HG03103 (cell line): ENCODE data around the gene NPBWR2.

Experiments
- ATAC-seq: cut with Tn5 transposase; IDR thresholded peaks from one replicate; pipeline ENCODE4 v1.9.1; 2021; ENCODE audit warnings: low read depth; ENCODE audit not compliant: unreplicated experiment

NPBWR2 gene

DNA sequence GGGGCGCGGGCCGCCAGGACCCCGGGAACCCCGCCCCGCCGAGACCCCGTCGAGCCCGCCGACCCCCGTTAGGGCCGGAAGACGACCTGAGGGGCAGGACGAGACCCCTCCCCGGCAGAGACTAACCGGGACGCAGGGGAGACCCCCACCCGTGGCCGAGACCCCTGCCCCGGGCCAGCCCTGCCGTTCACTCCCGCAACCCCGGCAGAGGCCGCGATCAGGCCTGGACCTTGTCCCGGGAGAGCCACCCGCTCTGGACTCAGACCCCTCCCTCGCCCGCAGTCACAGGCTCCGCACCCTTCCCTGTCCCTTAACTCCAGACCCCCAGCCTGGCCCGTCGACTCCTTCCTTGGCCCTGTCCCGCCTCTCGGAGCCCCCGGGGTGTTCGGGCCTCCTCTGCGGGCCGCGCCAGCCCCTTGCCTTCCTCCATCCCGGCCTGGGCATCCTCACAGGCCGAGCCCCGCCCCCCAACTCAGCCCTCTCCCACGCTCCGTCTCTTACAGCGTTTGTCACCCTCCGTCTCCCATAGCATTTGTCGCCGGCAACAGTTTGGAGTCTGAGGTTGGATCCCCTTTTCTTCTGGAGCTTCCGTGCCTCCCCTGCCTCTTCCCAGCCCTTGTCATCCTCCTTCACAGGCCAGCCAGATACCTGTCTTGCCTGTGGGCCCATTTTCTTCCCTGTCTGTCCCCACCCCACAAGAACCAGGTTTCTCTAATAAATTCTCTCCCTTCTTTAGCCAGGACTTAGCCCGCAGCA lies 43.8 kb downstream of the NPBWR2 start:
- no peak for ATAC-seq

DNA sequence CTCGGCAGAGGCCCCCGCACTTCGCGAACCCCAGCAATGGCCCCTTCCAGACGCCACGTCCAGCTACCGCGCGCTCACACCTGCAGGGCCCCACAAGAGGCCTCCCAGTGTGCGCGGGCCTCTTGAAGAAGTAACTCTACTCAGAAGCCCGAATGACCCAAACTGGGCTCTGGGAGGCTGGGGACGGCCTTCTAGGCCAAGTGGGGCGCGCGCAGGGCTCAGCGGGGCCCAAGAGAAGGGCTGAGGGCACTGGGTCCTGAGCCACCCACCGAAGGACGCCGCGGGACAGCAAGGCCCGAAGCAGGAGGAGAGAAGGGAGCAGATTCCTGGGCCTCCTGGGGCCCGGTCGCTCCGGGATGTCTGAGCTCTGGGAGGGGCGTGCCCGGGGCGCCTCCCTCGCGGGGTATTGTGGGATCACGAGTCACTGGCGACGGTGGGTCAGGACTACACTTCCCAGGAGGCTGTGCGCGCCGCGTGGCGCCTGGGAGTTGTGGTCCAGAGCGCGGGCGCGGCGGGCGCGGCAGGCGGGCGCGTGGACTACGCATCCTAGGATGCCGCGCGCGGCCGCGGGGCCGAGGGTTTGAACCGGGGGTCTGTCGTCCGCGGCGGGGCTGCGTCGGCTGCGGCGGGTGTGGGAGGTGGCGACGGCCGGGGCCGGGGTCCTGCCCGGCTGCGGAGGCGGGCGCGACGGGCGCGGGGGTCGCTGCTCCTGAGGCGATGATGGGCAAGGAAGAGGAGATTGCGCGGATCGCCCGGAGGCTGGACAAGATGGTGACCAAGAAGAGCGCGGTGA lies 44.6 kb downstream of the NPBWR2 start, which contains the start of gene TCEA2:
TSS of gene TCEA2 (plus strand) at position 603 of the 793 bp plus-strand sequence. CDS start at position 718, 115 bp downstream.
- peak; percentile 68 for ATAC-seq

DNA sequence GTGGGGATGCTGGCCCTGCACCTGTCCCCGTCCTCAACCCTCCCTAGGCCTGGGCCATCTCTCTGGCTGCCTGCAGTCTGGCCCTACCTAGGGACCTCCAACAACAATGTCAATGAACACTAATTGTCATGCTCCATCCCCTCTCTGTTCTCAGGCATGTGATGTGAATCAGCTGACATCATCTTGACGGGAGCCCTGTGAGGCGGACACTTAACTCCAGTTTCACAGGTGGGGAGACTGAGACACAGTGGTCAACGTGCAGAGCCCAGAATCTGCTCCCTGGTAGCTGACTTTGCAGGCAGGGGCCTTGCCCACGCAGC lies 45.1 kb downstream of the NPBWR2 start:
- no peak for ATAC-seq

DNA sequence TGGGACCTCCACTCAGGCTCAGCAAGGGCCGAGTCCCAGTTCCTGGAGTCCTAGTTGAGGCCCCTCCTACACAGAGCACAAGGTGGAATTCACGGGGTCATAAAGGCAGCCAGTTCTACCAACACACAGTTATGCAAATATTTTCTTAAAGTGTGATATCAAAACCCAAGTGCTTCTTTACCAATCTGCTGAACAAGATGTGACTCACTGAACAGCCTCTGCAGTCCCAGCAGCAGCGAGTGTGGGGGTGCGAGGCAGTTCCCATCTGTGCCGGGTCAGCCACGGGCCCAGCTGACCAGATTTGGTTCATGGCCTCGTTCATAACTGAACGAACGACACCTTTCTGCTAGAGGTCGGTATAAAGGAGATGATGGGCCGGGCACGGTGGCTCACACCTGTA lies 48.8 kb downstream of the NPBWR2 start:
- ATAC-seq = no peak

DNA sequence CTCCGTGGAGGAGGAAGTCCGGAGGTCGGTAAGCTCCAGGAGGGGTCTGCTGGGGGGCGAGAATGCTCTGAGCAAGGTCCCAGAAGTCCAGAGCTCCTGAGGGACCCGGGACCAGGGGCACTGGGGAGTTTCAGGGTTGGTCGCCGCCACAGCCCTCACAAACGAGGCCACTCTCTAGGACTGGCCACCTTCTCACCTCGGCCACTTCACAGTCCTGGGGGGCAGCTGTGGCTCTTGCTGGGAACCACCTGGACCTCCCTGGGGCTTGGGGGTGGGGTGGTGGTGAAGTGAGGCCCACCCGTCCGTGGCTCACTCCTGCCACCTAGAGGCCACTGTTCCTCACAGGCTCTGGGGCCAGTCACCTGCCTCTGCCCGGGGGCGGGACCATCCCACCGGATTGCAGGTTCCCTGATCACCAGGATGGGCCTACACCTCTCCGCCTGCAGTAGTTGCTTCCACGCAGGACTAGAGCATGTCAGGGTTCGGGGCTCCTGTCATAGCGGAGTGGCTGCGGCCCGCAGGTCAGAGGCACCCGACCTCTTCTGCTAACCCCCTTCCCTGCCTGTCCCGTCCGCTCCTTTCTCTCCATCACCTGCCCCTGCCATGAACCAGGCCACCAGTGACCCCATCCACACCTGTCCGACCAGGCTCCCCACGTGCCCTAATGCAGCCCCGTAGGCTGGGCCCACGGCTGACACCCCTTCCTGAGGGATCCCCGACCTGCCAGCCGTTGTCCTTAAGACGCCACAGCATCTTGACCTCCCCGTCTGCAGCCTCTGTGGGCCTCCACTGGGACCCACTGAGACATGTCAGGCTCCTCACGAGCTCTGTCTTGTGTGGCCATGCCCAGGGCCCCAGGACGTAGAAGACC lies 49.5 kb downstream of the NPBWR2 start:
- peak; percentile 52 for ATAC-seq

DNA sequence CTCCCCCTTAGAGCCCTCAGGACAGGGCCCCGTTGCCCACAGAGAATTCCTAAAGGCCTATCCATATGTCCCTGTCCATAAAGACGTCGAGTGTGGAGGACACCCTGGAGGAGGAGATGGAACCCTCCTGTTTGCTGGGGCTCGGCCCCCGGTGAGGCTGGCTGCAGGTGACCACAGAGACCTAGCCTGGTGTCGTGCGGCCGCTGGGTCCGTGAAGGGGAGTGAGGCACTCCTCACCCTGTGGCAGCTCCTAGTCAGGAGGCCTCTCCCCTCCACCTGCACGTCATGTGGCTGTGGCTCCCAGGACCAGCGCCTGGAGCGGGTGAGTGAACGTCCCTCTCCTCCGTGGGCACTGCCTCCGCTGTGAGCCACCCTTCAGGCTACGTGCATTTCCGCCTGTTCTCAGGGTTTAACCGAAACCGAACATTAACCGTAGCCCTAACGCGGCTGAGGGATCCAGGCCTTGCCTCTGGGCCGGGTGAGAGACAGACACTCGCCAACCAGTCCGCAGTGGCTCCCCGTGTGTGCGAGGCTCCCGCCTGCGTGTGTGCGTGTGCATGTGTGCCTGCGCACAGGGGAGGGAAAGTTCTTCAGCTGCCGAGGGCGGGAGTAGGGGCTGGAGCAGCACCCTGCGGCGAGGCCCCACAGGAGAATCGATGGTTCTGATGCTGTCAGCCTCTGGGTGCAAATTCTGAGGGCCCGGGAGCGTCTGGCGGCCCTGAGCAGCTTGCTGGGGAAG lies 50.3 kb downstream of the NPBWR2 start:
- peak; percentile 15 for ATAC-seq

DNA sequence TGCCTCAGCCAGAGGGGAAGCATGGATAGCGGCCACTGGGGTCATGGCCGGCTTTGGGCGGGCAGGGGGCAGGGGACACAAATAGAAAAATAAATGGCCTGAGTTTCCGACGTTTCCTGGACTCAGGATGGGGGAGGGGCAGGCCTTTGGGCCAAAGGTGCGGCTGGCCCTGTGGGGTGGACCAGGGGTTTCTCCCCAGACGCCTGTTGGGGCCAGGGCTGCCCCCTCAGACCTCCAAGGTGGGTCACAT lies 50.8 kb downstream of the NPBWR2 start:
- ATAC-seq = no peak

DNA sequence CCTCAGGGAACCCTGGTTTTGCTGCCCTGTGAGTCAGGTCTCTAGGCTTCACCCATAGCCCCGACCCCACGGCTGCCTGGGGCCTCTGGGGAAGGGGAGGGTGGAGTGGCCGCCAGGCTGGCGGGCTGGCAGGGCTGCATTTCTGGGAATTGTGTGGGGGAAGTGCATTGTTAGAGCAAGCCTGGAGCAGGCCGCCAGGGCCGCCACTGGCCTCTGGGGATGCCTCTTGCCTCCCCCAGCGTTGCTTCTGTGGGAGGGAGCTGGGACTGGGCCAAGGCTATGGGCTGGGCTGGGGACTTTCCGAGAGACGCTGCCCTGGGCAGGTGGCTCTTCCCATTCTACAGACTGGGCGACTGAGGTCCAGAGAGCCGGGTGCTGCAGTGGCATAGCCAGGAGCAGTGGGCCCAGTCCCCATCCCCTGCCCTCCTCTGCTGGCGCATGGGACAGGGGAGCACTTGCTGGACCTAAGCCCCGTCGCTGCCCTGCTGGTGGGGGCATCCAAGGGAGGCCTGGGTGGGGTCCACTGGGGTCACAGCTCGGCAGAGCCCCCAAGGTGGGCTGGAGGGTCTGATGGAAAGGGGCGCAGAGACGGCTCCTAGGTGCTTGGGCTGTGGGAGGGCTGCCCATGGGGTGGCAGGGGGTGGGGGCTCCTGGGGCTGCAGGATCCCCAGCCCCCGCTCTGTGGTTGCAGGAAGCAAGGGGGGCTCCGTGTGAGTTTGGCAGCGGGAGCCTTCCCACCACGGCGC lies 51.3 kb downstream of the NPBWR2 start:
- no peak for ATAC-seq

DNA sequence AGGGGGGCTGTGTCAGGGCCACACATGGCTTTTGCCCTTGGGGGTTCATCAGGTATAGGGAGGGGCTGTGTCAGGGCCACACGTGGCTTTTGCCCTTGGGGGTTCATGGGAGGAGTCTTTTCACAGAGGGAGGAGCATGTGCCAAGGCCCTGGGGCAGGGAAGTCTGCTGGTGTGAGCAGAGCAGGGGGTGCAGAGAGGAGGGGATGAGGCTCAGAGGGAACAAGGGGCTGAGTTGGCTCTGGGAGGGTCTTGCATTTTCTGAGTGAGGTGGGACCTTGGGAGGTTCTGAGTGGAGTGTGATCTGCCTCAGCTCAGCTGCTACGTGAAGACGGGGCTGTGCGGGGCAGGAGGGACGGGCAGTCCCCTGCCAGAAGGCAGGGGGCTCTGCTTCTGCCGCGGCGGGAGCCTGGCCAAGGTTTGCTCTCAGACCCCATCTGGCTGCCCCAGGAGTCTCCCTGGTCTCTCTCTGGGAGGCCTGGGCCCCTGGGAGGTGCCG lies 51.9 kb downstream of the NPBWR2 start:
- ATAC-seq = no peak

DNA sequence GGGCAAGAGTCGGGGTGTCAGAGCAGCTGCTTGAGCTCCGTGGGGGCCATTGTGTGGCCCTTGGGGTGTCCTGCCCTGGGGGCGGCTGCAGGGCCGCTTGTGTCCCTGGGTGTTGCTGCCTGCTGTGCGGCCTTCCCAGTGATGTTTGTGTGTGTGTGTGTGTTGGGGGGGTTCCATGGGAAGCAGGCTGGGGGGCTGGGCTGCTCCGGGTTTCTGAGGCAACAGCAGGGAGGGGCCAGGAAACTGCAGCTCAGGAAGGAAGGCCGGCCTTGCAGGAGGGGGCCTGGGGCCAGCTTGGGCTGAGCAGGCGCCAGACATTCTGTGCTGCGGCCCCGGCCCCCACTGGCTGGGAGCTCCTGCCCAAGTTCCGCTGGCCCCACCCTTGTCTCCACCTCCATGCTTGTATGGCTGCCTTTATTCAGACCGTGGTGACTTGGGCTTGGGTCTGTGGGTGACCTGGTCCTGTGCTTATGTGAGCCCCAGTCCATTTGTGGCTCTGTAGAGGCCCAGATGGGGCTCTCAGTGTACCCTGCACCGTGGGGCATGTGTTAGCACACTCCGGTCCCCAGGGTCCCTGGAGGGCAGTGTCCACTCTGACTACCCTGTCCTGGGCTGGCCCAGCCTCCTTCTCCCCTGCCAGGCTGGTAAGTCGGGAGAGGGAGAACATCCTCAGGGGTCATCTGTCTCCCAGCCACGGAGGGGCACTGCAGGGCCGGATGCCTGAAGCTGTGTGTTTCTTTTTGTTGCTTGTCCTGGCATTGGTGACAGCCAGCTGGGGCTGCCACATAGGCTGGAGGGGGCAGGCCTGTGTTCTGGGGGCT lies 53.3 kb downstream of the NPBWR2 start:
- no peak for ATAC-seq
